ENCODE data around the gene PREB. TPM values are rescaled to one million over a fixed set of nuclear protein-coding genes. Genes with fewer than 3 reads are reported as not detected.

Gene PREB
- total and polyA plus RNA-seq, 2 of the 13 experiments (the other 11 are each of a cell fraction or from before 2014, with no cell fraction given) = 112 to 192 TPM

DNA sequence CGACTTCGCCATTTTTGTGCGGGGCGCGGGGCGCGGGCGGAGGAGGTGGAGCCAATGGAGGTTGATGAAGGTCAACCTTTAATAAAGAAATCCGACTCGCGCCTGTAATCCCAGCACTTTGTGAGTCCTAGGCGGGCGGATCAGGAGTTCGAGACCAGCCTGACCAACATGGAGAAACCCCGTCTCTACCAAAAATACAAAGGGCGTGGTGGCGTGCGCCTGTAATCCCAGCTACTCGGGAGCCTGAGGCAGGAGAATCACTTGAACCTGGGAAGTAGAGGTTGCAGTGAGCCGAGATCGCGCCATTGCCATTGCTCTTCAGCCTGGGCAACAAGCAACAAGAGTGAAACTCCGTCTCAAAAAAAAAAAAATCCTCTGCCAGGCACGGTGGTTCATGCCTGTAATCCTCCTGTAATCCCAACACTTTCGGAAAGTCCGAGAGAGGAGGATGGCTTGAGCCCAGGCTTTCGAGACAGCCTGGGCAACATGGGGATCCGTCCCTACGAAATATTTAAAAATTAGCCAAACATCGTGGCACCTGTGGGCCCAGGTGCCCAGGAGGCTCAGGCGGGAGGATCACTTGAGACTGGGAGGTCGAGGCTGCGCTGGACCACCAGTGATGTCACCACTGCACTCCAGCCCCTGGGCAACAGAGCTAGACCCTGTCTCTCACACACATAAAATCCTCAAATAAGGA, 493 bp upstream of the PREB start (continued):
- TF ChIP-seq, protein P1, sequence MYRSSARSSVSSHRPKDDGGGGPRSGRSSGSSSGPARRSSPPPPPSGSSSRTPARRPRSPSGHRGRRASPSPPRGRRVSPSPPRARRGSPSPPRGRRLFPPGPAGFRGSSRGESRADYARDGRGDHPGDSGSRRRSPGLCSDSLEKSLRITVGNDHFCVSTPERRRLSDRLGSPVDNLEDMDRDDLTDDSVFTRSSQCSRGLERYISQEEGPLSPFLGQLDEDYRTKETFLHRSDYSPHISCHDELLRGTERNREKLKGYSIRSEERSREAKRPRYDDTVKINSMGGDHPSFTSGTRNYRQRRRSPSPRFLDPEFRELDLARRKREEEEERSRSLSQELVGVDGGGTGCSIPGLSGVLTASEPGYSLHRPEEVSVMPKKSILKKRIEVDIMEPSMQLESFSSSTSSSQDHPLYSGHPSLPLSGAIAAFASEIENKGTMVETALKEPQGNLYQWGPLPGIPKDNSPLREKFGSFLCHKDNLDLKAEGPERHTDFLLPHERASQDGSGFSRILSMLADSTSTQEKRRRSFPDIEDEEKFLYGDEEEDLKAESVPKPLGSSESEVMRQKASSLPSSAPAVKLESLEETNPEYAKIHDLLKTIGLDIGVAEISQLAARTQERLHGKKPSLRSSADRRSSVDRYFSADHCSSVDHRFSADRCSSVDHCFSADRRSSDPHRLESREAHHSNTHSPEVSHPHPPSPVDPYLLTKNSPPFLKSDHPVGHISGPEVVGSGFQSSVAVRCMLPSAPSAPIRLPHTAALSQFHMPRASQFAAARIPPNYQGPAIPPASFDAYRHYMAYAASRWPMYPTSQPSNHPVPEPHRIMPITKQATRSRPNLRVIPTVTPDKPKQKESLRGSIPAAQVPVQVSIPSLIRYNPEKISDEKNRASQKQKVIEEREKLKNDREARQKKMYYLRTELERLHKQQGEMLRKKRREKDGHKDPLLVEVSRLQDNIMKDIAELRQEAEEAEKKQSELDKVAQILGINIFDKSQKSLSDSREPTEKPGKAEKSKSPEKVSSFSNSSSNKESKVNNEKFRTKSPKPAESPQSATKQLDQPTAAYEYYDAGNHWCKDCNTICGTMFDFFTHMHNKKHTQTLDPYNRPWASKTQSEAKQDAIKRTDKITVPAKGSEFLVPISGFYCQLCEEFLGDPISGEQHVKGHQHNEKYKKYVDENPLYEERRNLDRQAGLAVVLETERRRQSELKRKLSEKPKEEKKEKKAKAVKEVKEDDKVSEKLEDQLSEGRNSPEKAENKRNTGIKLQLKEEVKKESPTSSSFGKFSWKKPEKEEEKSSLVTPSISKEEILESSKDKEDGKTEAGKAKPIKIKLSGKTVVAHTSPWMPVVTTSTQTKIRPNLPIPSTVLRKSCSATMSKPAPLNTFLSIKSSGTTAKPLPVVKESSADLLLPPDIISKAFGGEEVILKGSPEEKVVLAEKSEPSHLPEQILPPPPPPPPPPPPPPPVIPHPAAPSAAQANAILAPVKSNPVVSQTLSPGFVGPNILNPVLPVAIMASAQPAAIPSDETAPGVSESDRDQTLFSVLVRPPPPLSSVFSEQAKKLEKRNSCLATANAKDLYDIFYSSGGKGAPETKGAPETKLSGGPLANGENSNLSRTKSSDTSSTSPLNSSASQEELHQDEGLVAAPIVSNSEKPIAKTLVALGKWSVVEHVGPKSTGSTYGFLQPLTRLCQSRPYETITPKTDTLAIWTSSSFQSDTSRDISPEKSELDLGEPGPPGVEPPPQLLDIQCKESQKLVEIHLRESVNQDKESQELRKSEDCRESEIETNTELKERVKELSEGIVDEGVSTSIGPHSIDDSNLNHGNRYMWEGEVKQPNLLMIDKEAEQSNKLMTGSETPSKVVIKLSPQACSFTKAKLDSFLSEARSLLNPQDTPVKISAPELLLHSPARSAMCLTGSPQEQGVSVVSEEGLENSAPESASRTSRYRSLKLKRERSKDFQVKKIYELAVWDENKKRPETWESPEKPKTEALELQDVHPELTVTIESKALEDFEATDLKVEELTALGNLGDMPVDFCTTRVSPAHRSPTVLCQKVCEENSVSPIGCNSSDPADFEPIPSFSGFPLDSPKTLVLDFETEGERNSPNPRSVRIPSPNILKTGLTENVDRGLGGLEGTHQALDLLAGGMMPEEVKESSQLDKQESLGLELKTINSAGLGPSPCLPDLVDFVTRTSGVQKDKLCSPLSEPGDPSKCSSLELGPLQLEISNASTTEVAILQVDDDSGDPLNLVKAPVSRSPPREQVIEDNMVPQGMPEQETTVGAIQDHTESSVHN (CRISPR knock-in tag; IDR thresholded peaks at IDR 0.05) = peak; percentile 96; the same call in 1 of the 2 replicates
- TF ChIP-seq, protein P2, sequence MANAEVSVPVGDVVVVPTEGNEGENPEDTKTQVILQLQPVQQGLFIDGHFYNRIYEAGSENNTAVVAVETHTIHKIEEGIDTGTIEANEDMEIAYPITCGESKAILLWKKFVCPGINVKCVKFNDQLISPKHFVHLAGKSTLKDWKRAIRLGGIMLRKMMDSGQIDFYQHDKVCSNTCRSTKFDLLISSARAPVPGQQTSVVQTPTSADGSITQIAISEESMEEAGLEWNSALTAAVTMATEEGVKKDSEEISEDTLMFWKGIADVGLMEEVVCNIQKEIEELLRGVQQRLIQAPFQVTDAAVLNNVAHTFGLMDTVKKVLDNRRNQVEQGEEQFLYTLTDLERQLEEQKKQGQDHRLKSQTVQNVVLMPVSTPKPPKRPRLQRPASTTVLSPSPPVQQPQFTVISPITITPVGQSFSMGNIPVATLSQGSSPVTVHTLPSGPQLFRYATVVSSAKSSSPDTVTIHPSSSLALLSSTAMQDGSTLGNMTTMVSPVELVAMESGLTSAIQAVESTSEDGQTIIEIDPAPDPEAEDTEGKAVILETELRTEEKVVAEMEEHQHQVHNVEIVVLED (CRISPR knock-in tag; IDR thresholded peaks at IDR 0.05; ENCODE audit: borderline replicate concordance) = 0 out of 2 replicates have a peak, but pooled peaks have one; percentile 1
- TF ChIP-seq LCORL (IDR thresholded peaks at IDR 0.05) (no peak), LCORL (CRISPR knock-in tag; IDR thresholded peaks at IDR 0.05) (peak; percentile 18; the same call in 1 of the 2 replicates), ZNF790 (CRISPR knock-in tag; IDR thresholded peaks at IDR 0.05; ENCODE audit: borderline replicate concordance) (peak; percentile 86; the same call in 1 of the 2 replicates), ZNF782 (CRISPR knock-in tag; IDR thresholded peaks at IDR 0.05; ENCODE audit: borderline replicate concordance) (0 out of 2 replicates have a peak, but pooled peaks have one; percentile 61), ISL2 (CRISPR knock-in tag; IDR thresholded peaks at IDR 0.05) (0 out of 2 replicates have a peak, but pooled peaks have one; percentile 34), ZZZ3 (CRISPR knock-in tag; IDR thresholded peaks at IDR 0.05; ENCODE audit: borderline replicate concordance) (0 out of 2 replicates have a peak, but pooled peaks have one; percentile 53), KAT8 (CRISPR knock-in tag; IDR thresholded peaks at IDR 0.05) (0 out of 2 replicates have a peak, but pooled peaks have one; percentile 78), ZNF296 (CRISPR knock-in tag; conservative IDR thresholded peaks at IDR 0.05) (no peak), RARG (CRISPR knock-in tag; IDR thresholded peaks at IDR 0.05; ENCODE audit: low read depth) (0 out of 2 replicates have a peak, but pooled peaks have one; percentile 83), ZNF510 (CRISPR knock-in tag; IDR thresholded peaks at IDR 0.05; ENCODE audit: low read depth) (peak; percentile 79; the same call in 1 of the 2 replicates), SOX13 (IDR thresholded peaks at IDR 0.05) (no peak), SOX13 (CRISPR knock-in tag; conservative IDR thresholded peaks at IDR 0.05 in 1 of 2, IDR thresholded peaks at IDR 0.05 in 1 of 2) (0 out of 4 replicates have a peak, but pooled peaks of 1 of the 2 experiments have one; percentile 2), FOSL2 (CRISPR knock-in tag; IDR thresholded peaks at IDR 0.05) (peak; percentile 2; the same call in 1 of the 2 replicates)

Data from HepG2 (cell line).